OCI-LY7 (cell line): ENCODE measurements around the gene SMYD3. TPM values are rescaled to one million over a fixed set of nuclear protein-coding genes. Genes with fewer than 3 reads are reported as not detected.

Experiments used
- BruUV-seq: library from RNA; stranded (reverse); fragments of 400-500 nt; replicated peaks from 2 replicates; lab custom pipeline; 2021; lab: Mats Ljungman, UMichigan
- CTCF ChIA-PET: fragments of 300-600 bp; sonication (Branson Sonifier 250); formaldehyde crosslinking; loops from one replicate; lab custom pipeline; 2022; ENCODE audit warnings: antibody characterized with exemption; ENCODE audit not compliant: unreplicated experiment; lab: Charles Lee
- POLR2A ChIA-PET: fragments of 300-600 bp; sonication (Branson Sonifier 250); formaldehyde crosslinking; loops from one replicate; lab custom pipeline; 2022; ENCODE audit warnings: antibody characterized with exemption; lab: Charles Lee
- DNase-seq: peaks from one replicate; pipeline ENCODE4 v3.0.0-alpha.2; 2015; ENCODE audit warnings: low spot score
- H2AFZ ChIP-seq: fragments of 200-600 bp; sonication (generic), shearing (Covaris generic); 2 replicates; pipeline ENCODE4 v1.6.1; 2014; ENCODE audit warnings: mild to moderate bottlenecking, antibody characterized with exemption, low read length, moderate library complexity
- H3K27ac ChIP-seq: fragments of 200-600 bp; sonication (generic); 2 replicates; pipeline ENCODE4 v1.5.1; 2014; ENCODE audit warnings: mixed run types, low read depth, mild to moderate bottlenecking, moderate library complexity, low read length, inconsistent platforms; ENCODE audit not compliant: poor library complexity, severe bottlenecking
- H3K36me3 ChIP-seq: fragments of 200-600 bp; sonication (generic); 2 replicates; pipeline ENCODE4 v1.6.1; 2014; ENCODE audit warnings: mild to moderate bottlenecking, antibody characterized with exemption, low read length, moderate library complexity, mixed read lengths; ENCODE audit not compliant: insufficient read depth
- H3K4me1 ChIP-seq: fragments of 200-600 bp; sonication (generic); 2 replicates; pipeline ENCODE4 v1.5.1; 2014; ENCODE audit warnings: mild to moderate bottlenecking, low read length; ENCODE audit not compliant: insufficient read depth, poor library complexity, severe bottlenecking
- H3K4me2 ChIP-seq: fragments of 200-600 bp; sonication (generic); 2 replicates; pipeline ENCODE4 v1.6.1; 2014; ENCODE audit warnings: mild to moderate bottlenecking, low read length
- H3K4me3 ChIP-seq: fragments of 200-600 bp; sonication (generic); 2 replicates; pipeline ENCODE4 v1.5.1; 2014; ENCODE audit warnings: mild to moderate bottlenecking, low read depth, low read length; ENCODE audit not compliant: poor library complexity, severe bottlenecking
- H3K79me2 ChIP-seq: fragments of 200-600 bp; sonication (generic); 2 replicates; pipeline ENCODE4 v1.6.1; 2016; ENCODE audit warnings: low read depth, mild to moderate bottlenecking, low read length, moderate library complexity, mixed read lengths; ENCODE audit not compliant: insufficient read depth
- H3K9me2 ChIP-seq: fragments of 200-600 bp; sonication (generic); 2 replicates; pipeline ENCODE4 v1.6.1; 2016; ENCODE audit warnings: mild to moderate bottlenecking, low read length, mixed read lengths; ENCODE audit not compliant: insufficient read depth
- H3K9me3 ChIP-seq: fragments of 200-600 bp; sonication (generic); 2 replicates; pipeline ENCODE4 v1.6.1; 2014; ENCODE audit warnings: mild to moderate bottlenecking, mixed run types, low read length, mixed read lengths
- H4K20me1 ChIP-seq: fragments of 200-600 bp; sonication (generic); 2 replicates; pipeline ENCODE4 v1.6.1; 2014; ENCODE audit warnings: mild to moderate bottlenecking, antibody characterized with exemption, low read length, moderate library complexity, mixed read lengths; ENCODE audit not compliant: insufficient read depth
- EZH2phosphoT487 ChIP-seq: fragments of 200-600 bp; sonication (generic); IDR thresholded peaks from 2 replicates; pipeline ENCODE4 v1.6.1; 2018; ENCODE audit warnings: low read depth, borderline replicate concordance, mild to moderate bottlenecking, mixed run types, antibody characterized with exemption, low read length, moderate library complexity, mixed read lengths
- intact Hi-C: fragments of 100-400 bp; cut with micrococcal nuclease; formaldehyde crosslinking; loops from one replicate; pipeline ENCODE4 v1.10.0; 2022; ENCODE audit not compliant: unreplicated experiment
- total RNA-seq, 2 experiments: library from RNA; depleted of rRNA in 1 of 2; stranded (reverse); fragments of >200 nt in 1 of 2; shearing (Covaris generic) in 1 of 2; gene quantifications; 2 replicates each; pipeline ENCODE4 v1.2.3, GENCODE V29; 2014 to 2022
- TF ChIP-seq, protein P1 (sequence below): fragments of 200-600 bp; sonication (generic); conservative IDR thresholded peaks from 2 replicates; pipeline ENCODE4 v1.5.1; 2014; ENCODE audit warnings: mild to moderate bottlenecking, antibody characterized with exemption, low read length, moderate library complexity, mixed read lengths

The SMYD3 gene
- total RNA-seq, 2 experiments from 2014 or later, result 28.9 to 34.5 TPM

DNA sequence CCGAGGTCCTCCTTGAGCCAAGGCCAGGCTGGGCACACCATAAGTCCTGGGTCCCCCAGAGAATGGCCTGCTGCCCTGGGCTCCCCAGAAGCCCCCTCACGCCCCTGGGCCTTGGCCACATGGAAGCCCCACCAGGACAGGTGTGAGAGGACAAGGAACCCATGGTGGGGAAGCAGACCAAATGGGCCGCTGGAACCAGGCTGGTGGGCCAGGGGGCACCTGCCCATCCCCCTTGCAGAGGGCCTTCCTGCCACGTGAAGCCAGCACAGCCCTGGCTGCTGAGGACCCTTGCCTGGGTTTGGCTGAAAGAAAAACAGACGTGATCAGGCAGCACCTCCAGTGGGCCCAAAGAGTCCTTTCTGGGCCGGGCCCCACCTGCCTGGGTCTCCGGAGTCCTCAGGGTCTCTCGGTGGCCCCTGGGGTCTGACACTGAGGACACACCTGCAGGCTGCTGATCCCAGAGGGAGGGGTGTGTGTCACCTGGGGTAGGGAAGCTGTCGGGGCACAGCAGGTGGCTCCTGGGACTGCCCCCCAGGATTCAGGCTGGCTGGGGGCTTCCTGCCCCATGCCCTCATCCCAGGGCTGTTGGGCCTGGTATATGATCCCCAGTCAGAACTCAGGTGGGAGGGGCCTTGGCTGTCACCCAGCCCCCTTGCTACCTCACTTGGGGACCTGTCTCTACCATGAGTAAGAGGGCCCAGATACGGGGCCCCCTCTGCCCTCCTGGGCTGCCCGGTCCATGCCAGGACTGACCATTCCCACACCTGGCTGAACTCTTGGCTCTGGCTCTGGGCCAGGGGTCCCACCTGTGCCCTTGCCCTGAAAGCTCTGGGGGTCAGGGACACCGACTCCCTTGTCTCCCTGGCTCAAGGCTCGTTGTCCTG, 3.3 kb upstream of the SMYD3 start:
- Histone ChIP-seq H3K36me3 (no peaks in the 10 kb centered on the region), H3K79me2 (no peaks in the 10 kb centered on the region), H3K27ac (no peak overlapping the region), H3K4me1 (peaks cover 13% of the 10 kb centered on the region), H3K9me2 (no peaks in the 10 kb centered on the region), H3K4me2 (no peak overlapping the region), H3K9me3 (peaks cover 6% of the 10 kb centered on the region; the same call in 1 of the 2 replicates), H2AFZ (no peak overlapping the region), H4K20me1 (no peaks in the 10 kb centered on the region), H3K4me3 (no peak overlapping the region)
- intact Hi-C loops, result no loop called here
- BruUV-seq, result no TSS peak
- POLR2A ChIA-PET, result interaction anchor here (0.6 kb wide), 1 partner anchor 121 kb away, joined by 5 read pairs; no protein-coding TSS in a partner anchor
- CTCF ChIA-PET, result no interaction called here
- no peak for DNase-seq
- TF ChIP-seq, protein P1, sequence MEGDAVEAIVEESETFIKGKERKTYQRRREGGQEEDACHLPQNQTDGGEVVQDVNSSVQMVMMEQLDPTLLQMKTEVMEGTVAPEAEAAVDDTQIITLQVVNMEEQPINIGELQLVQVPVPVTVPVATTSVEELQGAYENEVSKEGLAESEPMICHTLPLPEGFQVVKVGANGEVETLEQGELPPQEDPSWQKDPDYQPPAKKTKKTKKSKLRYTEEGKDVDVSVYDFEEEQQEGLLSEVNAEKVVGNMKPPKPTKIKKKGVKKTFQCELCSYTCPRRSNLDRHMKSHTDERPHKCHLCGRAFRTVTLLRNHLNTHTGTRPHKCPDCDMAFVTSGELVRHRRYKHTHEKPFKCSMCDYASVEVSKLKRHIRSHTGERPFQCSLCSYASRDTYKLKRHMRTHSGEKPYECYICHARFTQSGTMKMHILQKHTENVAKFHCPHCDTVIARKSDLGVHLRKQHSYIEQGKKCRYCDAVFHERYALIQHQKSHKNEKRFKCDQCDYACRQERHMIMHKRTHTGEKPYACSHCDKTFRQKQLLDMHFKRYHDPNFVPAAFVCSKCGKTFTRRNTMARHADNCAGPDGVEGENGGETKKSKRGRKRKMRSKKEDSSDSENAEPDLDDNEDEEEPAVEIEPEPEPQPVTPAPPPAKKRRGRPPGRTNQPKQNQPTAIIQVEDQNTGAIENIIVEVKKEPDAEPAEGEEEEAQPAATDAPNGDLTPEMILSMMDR, result no peak
- TF ChIP-seq EZH2phosphoT487, result no peak

DNA sequence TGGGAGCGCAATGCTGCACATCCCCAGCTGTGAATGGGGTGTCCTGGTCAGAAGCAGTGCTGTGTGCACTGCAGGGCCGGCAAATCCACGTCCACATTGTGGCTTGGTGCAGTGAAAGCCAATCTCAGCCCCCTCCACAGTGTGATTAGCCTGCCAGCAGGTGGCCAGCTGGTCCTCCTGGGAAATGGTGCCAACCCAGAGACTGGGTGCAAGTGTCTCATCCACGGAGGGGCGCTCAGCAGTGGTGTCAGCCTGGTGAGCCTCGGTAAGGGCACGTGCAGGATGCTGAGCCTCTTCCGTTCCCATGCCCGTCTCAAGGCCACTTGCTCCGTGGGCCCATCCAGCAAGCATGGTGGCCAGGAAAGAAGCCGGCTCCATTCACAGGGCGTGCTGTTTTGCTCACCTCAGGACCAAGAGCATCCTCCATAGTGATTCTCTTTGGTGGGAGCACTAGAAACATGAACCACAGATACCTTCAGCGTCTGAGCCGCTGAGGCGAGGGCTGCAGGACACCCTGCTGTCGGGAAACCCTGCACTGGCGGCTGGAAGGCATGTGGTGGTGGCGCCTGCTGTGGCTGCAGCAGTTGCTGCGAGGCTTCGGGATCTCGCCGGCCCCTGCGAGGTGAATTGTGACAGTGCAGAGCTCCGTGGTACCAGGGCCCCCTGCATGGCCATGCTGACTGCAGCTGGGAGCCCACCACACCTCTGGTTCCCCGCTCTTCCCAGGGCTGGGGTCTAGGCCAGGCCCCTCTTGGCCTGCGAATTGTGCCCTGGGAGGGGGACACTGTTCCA, 2.0 kb upstream of the SMYD3 start:
- POLR2A ChIA-PET, result interaction anchor here (0.7 to 1.3 kb wide), 4 partner anchors 12 to 307 kb away, joined by 3 read pairs; no protein-coding TSS in a partner anchor
- H3K9me3 ChIP-seq, result no peaks in the 10 kb centered on the region
- no peak overlapping the region for H3K4me2 ChIP-seq
- intact Hi-C loops, result loop anchor here (5.0 kb wide), 1 partner anchor 568 kb away; the partner anchor contains the start of gene ZNF670
- H3K79me2 ChIP-seq, result no peaks in the 10 kb centered on the region
- H3K9me2 ChIP-seq, result no peaks in the 10 kb centered on the region
- DNase-seq, result no peak
- H3K36me3 ChIP-seq, result no peaks in the 10 kb centered on the region
- CTCF ChIA-PET, result no interaction called here
- no peak overlapping the region for H2AFZ ChIP-seq
- no peak for TF ChIP-seq EZH2phosphoT487
- no TSS peak for BruUV-seq
- peaks cover 13% of the 10 kb centered on the region for H3K4me1 ChIP-seq
- H4K20me1 ChIP-seq, result no peaks in the 10 kb centered on the region
- no peak overlapping the region for H3K27ac ChIP-seq
- H3K4me3 ChIP-seq, result no peak overlapping the region

DNA sequence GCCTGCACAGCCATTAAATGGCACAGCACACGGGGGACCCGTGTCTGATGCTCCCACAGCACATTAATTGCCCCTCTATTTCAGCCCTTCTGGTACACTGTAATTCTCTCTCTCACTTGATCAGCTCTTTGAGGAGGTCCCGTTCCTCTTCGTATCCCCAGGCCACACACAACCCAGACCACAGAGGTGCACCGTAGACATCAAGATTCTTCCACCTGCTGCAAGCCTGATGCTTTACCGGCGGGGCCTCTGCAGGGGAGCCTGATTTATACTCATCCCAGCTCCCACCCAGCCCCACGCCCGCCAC, 759 bp downstream of the SMYD3 start:
- Histone ChIP-seq H3K36me3 (no peaks in the 10 kb centered on the region), H3K27ac (no peak overlapping the region), H3K4me2 (peak overlapping the region; percentile 76), H3K4me1 (peaks cover 13% of the 10 kb centered on the region), H3K9me3 (no peaks in the 10 kb centered on the region), H2AFZ (peak overlapping the region; percentile 99), H3K9me2 (no peaks in the 10 kb centered on the region), H3K79me2 (no peaks in the 10 kb centered on the region), H3K4me3 (peak overlapping the region; percentile 95), H4K20me1 (no peaks in the 10 kb centered on the region)
- DNase-seq, result peak; percentile 33
- ChIA-PET CTCF (interaction anchor here (0.6 to 1.2 kb wide), 3 partner anchors 21 to 89 kb away, joined by 3 to 4 read pairs (median 3); no protein-coding TSS in a partner anchor), POLR2A (interaction anchor here (0.6 to 1.2 kb wide), 5 partner anchors 21 to 218 kb away, joined by 3 to 4 read pairs (median 3); partner anchors contain the start of gene SCCPDH)
- intact Hi-C loops, result loop anchor here (2.0 to 5.0 kb wide), 2 partner anchors 60 to 571 kb away; partner anchors contain the start of genes CNST, TFB2M and ZNF670
- TF ChIP-seq, protein P1, result no peak
- no peak for TF ChIP-seq EZH2phosphoT487
- no TSS peak for BruUV-seq
